Smooth muscle cell (in vitro differentiated cells): Measurements from ENCODE around the gene LOXL4. TPM values are rescaled to one million over a fixed set of nuclear protein-coding genes. Genes with fewer than 3 reads are reported as not detected.

Source experiments
- DNase-seq: peaks from one replicate; lab custom pipeline; 2025; ENCODE audit not compliant: unreplicated experiment; lab: John Stamatoyannopoulos, UW
- H2AFZ ChIP-seq: fragments of 200-600 bp; sonication (generic); 2 replicates; pipeline ENCODE4 v1.6.0; 2016; ENCODE audit warnings: antibody characterized with exemption, low read depth, mild to moderate bottlenecking
- H3F3A ChIP-seq: fragments of 200-600 bp; sonication (generic); 2 replicates; pipeline ENCODE4 v1.6.0; 2017; ENCODE audit warnings: antibody characterized with exemption, low read depth
- H3K27ac ChIP-seq: fragments of 200-600 bp; sonication (generic); 2 replicates; pipeline ENCODE4 v1.5.1; 2016; ENCODE audit warnings: low read depth, mild to moderate bottlenecking
- H3K27me3 ChIP-seq: fragments of 200-600 bp; sonication (generic); 2 replicates; pipeline ENCODE4 v1.6.1; 2016; ENCODE audit warnings: low read depth, mild to moderate bottlenecking
- H3K36me3 ChIP-seq: fragments of 200-600 bp; sonication (generic); 2 replicates; pipeline ENCODE4 v1.5.1; 2016; ENCODE audit warnings: low read depth
- H3K4me1 ChIP-seq: fragments of 200-600 bp; sonication (generic); 2 replicates; pipeline ENCODE4 v1.5.1; 2016; ENCODE audit warnings: low read depth
- H3K4me2 ChIP-seq: fragments of 200-600 bp; sonication (generic); 2 replicates; pipeline ENCODE4 v1.6.0; 2016; ENCODE audit warnings: mild to moderate bottlenecking
- H3K4me3 ChIP-seq: fragments of 200-600 bp; sonication (generic); 2 replicates; pipeline ENCODE4 v1.5.1; 2016; ENCODE audit warnings: mild to moderate bottlenecking
- H3K79me2 ChIP-seq: fragments of 200-600 bp; sonication (generic); 2 replicates; pipeline ENCODE4 v1.6.0; 2016; ENCODE audit warnings: low read depth, mild to moderate bottlenecking
- H3K9ac ChIP-seq: fragments of 200-600 bp; sonication (generic); 2 replicates; pipeline ENCODE4 v1.6.0; 2016; ENCODE audit warnings: low read depth
- H3K9me3 ChIP-seq: fragments of 200-600 bp; sonication (generic); replicated peaks from 2 replicates; pipeline ENCODE4 v1.5.1; 2016; ENCODE audit warnings: low read depth
- H4K20me1 ChIP-seq: fragments of 200-600 bp; sonication (generic); 2 replicates; pipeline ENCODE4 v1.6.0; 2016; ENCODE audit warnings: low read depth
- WGBS: methylation state at CpG from one replicate; pipeline ENCODE4 v1.1.7; 2016; ENCODE audit warnings: low lambda C conversion rate; 5-methylcytosine and 5-hydroxymethylcytosine counted together
- polyA plus RNA-seq: library from polyadenylated mRNA; unstranded; fragments of >200 nt; fragmentation: Nextera tagmentation; extraction: Ambion mirVana; gene quantifications from 2 replicates; pipeline ENCODE4 v1.2.1, GENCODE V29; 2016
- total RNA-seq: library from RNA; depleted of rRNA; stranded (reverse); fragments of >200 nt; gene quantifications from 2 replicates; pipeline ENCODE4 v1.2.3, GENCODE V29; 2014
- TF ChIP-seq, protein P1 (sequence below): fragments of 200-600 bp; sonication (generic); IDR thresholded peaks from 2 replicates; pipeline ENCODE4 v1.5.1; 2017; ENCODE audit warnings: borderline replicate concordance, mild to moderate bottlenecking, antibody characterized with exemption; ENCODE audit not compliant: insufficient read depth, poor library complexity, severe bottlenecking

LOXL4 gene
- total and polyA plus RNA-seq, 2 experiments from 2014 or later, result 19.8 to 60.2 TPM

DNA sequence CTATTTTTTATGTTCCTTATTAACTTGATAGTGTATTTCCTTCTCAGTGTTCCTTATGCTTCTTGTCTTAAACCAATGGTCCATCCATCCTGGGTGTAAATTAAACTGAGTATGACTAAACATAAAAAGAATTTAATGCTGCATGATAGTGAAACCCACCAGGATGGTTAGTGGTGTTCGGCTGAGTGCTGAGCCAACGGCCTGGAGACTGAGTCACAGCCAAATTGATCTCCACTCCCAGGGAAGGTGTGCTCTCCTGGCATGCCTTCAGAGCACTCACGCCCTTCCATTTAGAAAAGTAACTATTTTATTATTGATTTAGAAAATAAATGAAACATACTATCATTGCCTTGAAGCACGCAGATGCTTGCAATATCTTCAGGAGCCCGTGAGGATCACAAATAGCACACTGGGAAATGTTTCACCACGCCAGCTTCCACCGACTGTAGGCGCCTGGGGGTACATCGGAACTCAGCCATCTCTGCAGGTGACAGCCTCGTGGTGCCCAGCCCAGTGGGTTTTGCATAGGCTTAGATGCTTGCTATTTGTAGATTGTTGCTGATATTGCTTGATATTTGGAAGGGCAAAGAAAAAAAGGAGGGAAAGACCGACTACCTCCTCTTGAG is 40.0 kb upstream of the LOXL4 start:
- Histone ChIP-seq H3K27ac (no peak overlapping the region), H3K36me3 (no peaks in the 10 kb centered on the region), H3K4me2 (no peak overlapping the region), H3K9ac (no peak overlapping the region), H3K9me3 (no peaks in the 10 kb centered on the region), H2AFZ (no peak overlapping the region), H3K4me3 (no peak overlapping the region), H3K4me1 (peaks cover 5% of the 10 kb centered on the region), H3K79me2 (no peaks in the 10 kb centered on the region), H3F3A (peaks cover 1% of the 10 kb centered on the region), H3K27me3 (peaks cover 10% of the 10 kb centered on the region), H4K20me1 (no peaks in the 10 kb centered on the region)
- DNase-seq, result no peak
- TF ChIP-seq, protein P1, sequence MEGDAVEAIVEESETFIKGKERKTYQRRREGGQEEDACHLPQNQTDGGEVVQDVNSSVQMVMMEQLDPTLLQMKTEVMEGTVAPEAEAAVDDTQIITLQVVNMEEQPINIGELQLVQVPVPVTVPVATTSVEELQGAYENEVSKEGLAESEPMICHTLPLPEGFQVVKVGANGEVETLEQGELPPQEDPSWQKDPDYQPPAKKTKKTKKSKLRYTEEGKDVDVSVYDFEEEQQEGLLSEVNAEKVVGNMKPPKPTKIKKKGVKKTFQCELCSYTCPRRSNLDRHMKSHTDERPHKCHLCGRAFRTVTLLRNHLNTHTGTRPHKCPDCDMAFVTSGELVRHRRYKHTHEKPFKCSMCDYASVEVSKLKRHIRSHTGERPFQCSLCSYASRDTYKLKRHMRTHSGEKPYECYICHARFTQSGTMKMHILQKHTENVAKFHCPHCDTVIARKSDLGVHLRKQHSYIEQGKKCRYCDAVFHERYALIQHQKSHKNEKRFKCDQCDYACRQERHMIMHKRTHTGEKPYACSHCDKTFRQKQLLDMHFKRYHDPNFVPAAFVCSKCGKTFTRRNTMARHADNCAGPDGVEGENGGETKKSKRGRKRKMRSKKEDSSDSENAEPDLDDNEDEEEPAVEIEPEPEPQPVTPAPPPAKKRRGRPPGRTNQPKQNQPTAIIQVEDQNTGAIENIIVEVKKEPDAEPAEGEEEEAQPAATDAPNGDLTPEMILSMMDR, result no peak
- 84% methylated on average over 11 of the region's 11 CpGs for WGBS

DNA sequence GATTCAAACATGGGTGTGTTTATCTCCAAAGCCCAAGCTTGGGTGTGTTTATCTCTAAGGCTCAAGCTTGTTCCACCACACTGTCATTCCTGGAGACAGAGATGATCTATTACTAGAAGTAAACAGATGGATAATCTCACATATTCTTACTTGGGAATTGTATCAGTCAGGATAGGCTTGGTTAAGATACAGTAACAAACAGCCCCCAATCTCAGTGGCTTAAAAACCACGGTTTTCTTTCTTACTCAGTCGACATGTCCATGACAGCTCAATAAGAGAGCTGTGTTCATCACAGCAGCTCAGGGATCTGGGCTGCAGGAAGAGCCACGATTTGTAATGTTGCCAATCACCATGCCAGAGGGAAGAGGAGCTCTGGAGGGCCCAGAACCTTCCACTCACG is 38.5 kb upstream of the LOXL4 start:
- WGBS, result 88% methylated on average over 4 of the region's 4 CpGs
- Histone ChIP-seq H2AFZ (no peak overlapping the region), H3K27ac (no peak overlapping the region), H3K27me3 (peaks cover 10% of the 10 kb centered on the region), H3F3A (no peaks in the 10 kb centered on the region), H3K4me2 (no peak overlapping the region), H3K79me2 (no peaks in the 10 kb centered on the region), H3K9me3 (no peaks in the 10 kb centered on the region), H3K4me3 (no peak overlapping the region), H3K4me1 (peaks cover 5% of the 10 kb centered on the region), H3K9ac (no peak overlapping the region), H3K36me3 (no peaks in the 10 kb centered on the region), H4K20me1 (no peaks in the 10 kb centered on the region)
- TF ChIP-seq, protein P1, result no peak
- DNase-seq, result no peak

DNA sequence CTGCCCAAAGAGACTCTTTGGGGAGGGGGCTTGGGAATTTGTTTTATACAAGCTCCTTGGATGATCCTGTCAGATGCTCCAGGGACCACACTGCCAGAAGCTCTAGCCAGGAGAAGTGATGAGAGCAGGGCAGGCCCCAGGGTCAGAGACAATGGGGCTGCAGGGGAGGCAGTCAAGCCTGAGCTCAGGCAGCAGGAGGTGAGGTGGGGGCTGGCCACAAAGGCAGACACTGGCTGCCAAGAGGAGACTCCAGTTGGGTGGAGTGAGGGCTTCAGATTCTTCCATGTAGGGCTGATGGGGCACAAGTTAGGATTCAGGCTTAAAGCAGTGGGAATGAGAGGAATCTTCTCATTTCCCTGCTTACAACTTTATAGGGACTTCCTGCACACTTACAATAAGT is 35.6 kb upstream of the LOXL4 start:
- Histone ChIP-seq H3K9ac (no peak overlapping the region), H3K36me3 (no peaks in the 10 kb centered on the region), H3K4me2 (no peak overlapping the region), H3K79me2 (no peaks in the 10 kb centered on the region), H3K27ac (no peak overlapping the region), H4K20me1 (no peaks in the 10 kb centered on the region), H3K4me1 (no peaks in the 10 kb centered on the region), H3K4me3 (no peak overlapping the region), H3K27me3 (peaks cover 10% of the 10 kb centered on the region), H2AFZ (no peak overlapping the region), H3F3A (no peaks in the 10 kb centered on the region), H3K9me3 (no peaks in the 10 kb centered on the region)
- TF ChIP-seq, protein P1, result no peak
- DNase-seq, result no peak

DNA sequence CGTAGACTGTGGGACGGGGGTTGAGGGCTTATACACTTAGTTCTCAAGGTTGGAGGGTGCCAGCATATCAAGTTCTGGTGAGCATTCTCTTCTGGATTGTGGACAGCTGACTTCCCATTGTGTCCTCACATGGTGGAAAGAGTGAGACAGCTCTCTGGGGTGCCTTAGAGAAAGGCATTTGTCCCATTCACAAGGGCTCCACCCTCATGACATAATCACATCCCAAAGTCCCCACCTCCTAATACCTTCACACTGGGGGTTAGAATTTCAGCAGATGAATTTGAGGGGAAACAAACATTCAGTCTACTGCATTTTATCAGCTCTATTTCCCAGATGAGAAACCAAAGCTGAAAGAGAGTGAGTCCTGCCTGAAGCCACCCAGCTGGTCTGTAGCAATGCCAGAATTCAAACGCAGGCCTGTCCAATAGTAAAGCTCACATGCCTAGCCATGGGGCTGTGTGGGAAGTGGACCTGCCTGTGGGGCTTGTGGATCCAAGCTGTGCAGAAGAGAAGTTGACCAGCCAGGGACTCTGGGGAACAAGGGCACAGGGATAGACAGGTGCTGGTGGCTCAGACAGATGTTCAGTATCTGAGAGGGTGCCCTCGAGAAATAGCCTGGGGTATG is 34.9 kb upstream of the LOXL4 start:
- Histone ChIP-seq H3K36me3 (no peaks in the 10 kb centered on the region), H3K9ac (no peak overlapping the region), H3F3A (no peaks in the 10 kb centered on the region), H3K4me2 (no peak overlapping the region), H3K4me3 (no peak overlapping the region), H4K20me1 (no peaks in the 10 kb centered on the region), H2AFZ (no peak overlapping the region), H3K27ac (no peak overlapping the region), H3K27me3 (peaks cover 10% of the 10 kb centered on the region), H3K4me1 (no peaks in the 10 kb centered on the region), H3K9me3 (no peaks in the 10 kb centered on the region), H3K79me2 (no peaks in the 10 kb centered on the region)
- TF ChIP-seq, protein P1, result no peak
- WGBS, result 85% methylated on average over 4 of the region's 4 CpGs
- no peak for DNase-seq
